Effector CD8-positive, alpha-beta T cell (primary cell): ENCODE measurements around the gene DHRS1.
A peak's percentile ranks its signal among the peaks of the same experiment; 100 is the strongest.

Experiments used
- DNase-seq: peaks from one replicate; lab custom pipeline; 2025; lab: John Stamatoyannopoulos, UW

The DHRS1 gene

DNA sequence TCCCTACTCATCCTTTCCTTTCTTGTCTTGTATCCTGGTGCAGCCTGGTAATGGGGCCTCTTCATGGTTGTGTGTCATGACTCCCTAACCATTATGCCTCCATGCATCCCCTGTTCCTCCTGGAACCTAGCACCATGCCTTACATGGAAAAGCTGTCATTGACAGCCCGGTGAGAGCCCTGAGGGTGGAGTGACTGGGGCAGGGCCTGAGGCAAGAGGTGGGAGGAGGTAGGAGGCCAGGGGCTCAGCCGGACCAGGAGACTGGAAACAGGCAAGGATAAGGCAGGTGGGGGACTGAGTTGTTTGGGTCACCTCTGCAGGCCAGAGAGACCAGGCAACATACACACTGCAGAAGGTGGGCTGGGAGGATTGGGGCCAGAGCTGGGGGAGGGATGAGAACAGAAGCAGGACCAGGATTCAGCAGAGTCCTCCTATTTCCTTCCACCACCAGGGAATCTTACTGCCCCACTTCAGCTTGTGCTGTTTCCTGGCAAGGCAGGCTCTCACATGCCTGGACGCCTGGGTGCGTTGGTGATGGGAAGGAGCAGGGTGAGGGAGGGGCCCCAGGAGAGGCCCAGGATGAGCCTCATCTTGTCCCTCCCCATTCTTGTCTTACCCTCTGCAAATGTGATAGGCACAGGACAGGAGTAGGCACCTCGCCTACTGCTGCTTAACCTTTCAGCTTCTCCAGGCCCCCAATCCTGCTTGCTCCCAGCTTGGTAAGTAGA lies 10.1 kb upstream of the DHRS1 start, which contains the start of gene LTB4R2:
Gene LTB4R2, plus strand, starts transcription at position 603 of the 727 bp plus-strand sequence. CDS start 525 bp downstream, outside the sequence.
- DNase-seq, result no peak

GRCh38 chr14:24308342-24309124 lies 9.0 kb upstream of the DHRS1 start:
- DNase-seq, result no peak

DNA sequence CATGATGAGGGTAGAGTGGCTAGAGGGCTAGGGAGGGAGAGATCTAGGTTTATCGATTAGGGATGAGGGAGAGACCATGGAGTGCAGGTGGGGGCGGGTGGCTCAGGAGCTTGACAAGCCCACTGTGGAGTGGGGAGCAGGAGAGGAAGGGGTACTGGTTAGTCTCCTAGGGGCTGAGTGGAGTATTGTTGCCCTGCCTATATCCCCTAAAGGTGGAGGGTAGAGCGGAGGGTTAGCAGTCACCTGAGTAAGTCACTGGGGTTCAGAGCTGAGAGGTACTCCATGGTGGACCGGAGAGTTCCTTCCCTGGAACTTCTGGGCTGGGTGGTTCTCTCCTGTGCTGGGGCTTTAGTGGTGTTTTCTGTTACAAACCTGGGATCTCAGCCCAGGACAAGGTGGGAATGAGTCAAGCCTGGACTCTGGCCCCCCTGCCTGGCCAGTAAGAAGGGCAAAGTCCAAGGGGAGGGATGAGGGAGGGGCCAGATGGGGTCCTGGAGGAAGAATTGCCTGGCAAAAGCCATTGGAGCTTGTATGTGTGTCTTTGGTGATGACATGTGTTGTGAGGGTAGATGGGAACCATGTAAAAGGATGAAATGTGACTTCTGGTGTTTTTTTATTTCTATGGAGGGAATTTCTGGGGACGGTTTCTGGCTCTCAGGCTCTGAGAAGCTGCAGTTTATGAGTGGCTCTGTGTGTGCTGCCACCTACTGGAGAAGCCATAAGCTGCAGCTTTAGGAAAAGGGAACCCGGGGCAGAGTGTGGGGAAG lies 8.2 kb upstream of the DHRS1 start, which contains the start of gene CIDEB:
Gene CIDEB, minus strand, starts transcription at position 403 of the 767 bp plus-strand sequence. Its CDS starts 119 bp downstream, at position 284.
- DNase-seq, result peak; percentile 45

- no peak for DNase-seq
Observed at GRCh38 chr14:24307156-24307574, 7.6 kb upstream of the DHRS1 start.

DNA sequence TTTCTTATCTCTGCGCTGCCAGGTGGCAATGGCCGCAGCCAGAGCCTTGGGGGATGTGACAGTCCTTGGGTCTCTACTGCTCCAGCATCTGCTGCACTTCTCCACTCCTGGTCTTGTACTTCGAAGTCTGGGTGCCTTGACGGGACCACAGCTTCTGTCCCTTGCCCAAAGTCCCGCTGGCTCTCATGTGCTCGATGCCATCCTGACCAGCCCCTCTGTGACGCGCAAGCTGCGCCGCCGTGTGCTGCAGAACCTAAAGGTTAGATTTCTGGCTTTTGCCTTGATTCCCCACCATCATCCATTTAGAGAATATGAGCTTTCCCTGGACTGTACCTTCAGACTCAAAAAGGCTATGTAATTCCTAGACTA lies 4.4 kb upstream of the DHRS1 start:
- DNase-seq, result no peak

GRCh38 chr14:24300326-24300980 lies 873 bp upstream of the DHRS1 start:
- no peak for DNase-seq

- DNase-seq, result no peak
Observed at GRCh38 chr14:24298892-24299254, 707 bp downstream of the DHRS1 start.

- DNase-seq, result no peak
Observed at GRCh38 chr14:24297190-24297964, 2.2 kb downstream of the DHRS1 start.

GRCh38 chr14:24296341-24297157 lies 3.0 kb downstream of the DHRS1 start:
- peak; percentile 49 for DNase-seq

DNA sequence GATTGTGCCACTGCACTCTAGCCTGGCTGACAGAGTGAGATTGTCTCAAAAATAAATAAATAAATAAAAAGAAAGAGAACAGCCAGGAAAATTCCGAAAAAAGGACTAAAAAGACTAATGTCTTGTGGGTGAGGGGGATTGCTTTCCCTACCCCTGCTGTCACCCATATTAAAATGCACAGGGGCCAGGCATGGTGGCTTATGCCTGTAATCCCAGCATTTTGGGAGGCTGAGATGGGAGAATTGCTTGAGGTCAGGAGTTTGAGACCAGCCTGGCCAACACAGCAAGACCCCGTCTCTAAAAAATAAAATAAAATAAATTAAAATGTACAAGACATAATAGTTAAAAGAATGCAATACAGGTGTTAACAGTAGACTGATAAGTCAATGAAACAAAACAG lies 6.1 kb downstream of the DHRS1 start:
- DNase-seq, result no peak

- DNase-seq, result no peak
Observed at GRCh38 chr14:24292118-24292807, 7.3 kb downstream of the DHRS1 start.

- no peak for DNase-seq
Observed at GRCh38 chr14:24291446-24292117, 8.0 kb downstream of the DHRS1 start.

GRCh38 chr14:24290746-24291145 lies 8.8 kb downstream of the DHRS1 start:
- no peak for DNase-seq

- no peak for DNase-seq
Observed at GRCh38 chr14:24289649-24290280, 9.8 kb downstream of the DHRS1 start.

DNA sequence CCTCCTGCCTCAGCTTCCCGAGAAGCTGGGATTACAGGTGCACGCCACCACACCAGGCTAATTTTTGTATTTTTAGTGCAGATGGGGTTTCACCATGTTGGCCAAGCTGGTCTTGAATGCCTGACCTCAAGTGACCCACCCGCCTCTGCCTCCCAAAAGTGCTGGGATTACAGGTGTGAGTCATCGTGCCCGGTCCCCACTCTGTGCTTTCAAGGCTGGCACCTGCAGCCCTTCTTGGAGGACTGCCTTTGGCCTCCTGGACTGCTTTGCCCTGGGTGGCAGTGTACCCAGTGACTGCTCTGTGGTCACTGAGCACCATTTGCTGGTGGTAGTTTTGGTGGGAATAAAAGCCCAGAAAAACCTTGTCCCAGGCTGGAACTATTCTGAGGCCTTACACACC lies 12.6 kb downstream of the DHRS1 start:
- no peak for DNase-seq

- no peak for DNase-seq
Observed at GRCh38 chr14:24285351-24285750, 14.2 kb downstream of the DHRS1 start.

- no peak for DNase-seq
Observed at GRCh38 chr14:24284501-24285035, 15.0 kb downstream of the DHRS1 start.

- no peak for DNase-seq
Observed at GRCh38 chr14:24283796-24284460, 15.7 kb downstream of the DHRS1 start.
